GM19372 (cell line): Measurements from ENCODE around the gene CASP10.
A peak's percentile ranks its signal among the peaks of the same experiment; 100 is the strongest.
"Not testable (repeated sequence)": the region's sequence is repeated elsewhere in the genome, so short reads cannot be mapped to it uniquely, and the experiment has no call there.

Experiments
- ATAC-seq: cut with Tn5 transposase; IDR thresholded peaks from one replicate; pipeline ENCODE4 v1.9.1; 2021; ENCODE audit warnings: mild to moderate bottlenecking, low read depth, moderate library complexity; ENCODE audit not compliant: unreplicated experiment

Gene CASP10

GRCh38 chr2:201154615-201155399 lies 28.1 kb upstream of the CASP10 start:
- ATAC-seq: no peak

GRCh38 chr2:201156036-201156435 lies 26.9 kb upstream of the CASP10 start:
- no peak for ATAC-seq

GRCh38 chr2:201156640-201157039 lies 26.3 kb upstream of the CASP10 start:
- no peak for ATAC-seq

- ATAC-seq: peak; percentile 15
Observed at GRCh38 chr2:201157694-201158093, 25.2 kb upstream of the CASP10 start.

DNA sequence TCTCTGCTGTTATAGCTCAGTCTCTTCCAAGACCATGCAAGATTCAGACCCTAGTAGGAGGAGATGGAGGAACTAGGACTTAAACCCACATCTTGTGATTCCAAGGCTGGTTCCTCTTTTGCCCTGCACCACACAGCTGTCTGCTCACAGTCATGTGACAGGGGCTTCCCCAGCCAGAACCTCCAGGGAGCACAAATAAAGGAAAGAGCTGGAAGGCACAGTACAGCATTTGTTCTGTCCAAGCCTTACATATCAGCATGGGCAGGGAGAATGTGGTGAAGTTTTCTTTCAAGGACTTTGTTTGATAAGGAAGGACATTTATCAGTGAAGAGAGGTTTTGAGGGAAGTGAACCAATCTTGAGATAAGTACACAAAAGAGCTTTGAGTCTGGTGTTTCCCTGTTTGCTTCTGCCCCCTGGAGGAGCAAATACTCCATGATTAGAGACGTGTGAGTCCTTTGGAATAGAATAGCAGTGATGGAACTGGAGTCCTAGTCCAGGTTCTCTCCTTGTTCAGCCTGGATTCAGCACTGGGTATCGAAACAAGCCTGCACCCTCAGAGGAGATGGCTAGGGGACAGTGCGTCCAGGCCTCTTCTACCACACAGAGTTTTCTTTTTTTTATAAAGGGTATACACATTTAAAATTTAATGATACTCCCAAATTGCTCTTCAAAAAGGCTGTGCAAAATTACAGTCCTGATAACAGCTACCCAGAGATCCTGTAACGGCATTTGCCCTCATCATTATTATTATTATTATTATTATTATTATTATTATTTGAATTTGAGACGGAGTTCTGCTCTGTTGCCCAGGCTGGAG lies 24.6 kb upstream of the CASP10 start:
- ATAC-seq: peak; percentile 89

- no peak for ATAC-seq
Observed at GRCh38 chr2:201164166-201164565, 18.8 kb upstream of the CASP10 start.

- no peak for ATAC-seq
Observed at GRCh38 chr2:201167546-201167945, 15.4 kb upstream of the CASP10 start.

DNA sequence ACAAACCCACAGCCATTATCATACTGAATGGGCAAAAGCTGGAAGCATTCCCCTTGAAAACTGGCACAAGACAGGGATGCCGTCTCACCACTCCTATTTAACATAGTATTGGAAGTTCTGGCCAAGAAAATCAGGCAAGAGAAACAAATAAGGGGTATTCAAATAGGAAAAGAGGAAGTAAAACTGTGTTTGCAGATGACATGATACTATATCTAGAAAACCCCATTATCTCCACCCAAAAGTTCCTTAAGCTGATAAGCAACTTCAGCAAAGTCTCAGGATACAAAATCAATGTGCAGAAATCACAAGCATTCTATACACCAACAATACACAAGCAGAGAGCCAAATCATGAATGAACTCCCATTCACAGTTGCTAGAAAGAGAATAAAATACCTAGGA lies 14.4 kb upstream of the CASP10 start:
- ATAC-seq: not testable (repeated sequence)

DNA sequence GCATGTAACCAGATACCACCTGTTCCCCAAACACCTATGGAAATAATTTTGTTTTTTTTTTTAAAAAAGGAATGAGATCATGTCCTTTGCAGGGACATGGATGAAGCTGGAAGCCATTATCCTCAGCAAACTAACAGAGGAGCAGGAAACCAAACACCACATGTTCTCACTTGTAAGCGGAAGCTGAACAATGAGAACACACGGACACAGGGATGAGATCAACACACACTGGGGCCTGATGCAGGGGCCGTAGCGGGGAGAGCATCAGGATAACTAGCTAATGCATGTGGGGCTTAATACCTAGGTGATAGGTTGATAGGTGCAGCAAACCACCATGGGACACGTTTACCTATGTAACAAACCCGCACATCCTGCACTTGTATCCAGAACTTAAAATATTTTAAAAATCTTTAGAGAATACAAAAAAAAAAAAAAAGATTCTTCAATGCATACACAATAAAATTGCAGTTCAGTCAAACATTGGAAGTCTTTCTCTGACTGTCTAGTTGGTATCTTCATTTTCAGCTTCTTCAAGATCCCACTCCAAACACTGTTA lies 11.6 kb upstream of the CASP10 start:
- no peak for ATAC-seq

DNA sequence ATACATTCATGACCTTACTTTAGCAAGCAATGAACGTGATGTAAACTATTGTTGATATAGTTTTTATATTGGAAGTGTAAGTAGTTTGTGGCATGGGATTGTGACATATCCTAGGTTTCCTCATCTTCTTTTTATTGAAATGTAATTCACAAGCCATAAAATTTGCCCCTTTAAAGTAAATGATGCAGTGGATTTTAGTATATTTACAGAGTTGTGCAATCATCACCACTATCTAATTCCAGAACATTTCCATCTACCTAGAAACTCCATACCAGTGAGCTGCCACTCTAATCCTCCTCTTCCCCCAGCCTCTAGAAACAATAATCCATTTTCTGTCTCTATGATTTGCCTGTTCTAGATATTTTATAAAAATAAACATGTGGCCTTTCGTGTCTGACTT lies 10.7 kb upstream of the CASP10 start:
- no peak for ATAC-seq

DNA sequence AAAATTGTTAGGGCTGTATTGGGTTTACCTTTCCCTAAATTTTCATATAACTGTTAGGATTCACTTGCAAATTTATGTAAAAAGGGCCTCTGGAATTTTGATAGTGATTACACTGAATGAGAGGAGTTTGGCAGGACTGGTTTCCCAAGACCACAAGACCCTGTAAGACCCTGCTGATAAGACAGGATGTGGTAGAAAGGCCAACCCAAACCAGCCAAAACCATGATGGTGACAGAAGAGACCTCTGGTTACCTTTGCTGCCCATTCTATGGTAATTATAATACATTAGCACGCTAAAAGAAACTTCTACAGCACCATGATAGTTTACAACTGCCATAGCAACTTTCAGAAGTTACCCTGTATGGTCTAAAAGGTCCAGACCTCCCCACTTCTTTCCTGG lies 8.3 kb upstream of the CASP10 start:
- ATAC-seq: no peak

DNA sequence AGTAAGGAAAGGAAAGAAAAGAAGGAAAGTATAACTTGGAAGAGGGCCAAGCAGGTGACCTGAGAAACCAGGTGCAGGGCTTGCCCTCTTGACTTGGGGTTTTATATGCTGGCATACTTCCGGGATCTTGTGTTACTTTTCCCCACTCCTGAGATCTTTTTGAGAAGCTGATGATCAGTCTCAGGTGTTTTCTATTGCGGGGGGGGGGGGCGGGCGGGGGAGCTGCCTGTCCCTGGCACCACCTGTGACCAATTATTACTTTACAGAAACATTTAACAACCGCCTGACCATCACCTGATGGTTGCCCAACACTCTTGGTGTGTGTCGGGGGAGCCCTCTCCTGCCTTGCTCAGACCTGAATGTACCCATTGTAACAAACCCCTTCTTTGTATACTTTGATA lies 6.9 kb upstream of the CASP10 start:
- no peak for ATAC-seq

DNA sequence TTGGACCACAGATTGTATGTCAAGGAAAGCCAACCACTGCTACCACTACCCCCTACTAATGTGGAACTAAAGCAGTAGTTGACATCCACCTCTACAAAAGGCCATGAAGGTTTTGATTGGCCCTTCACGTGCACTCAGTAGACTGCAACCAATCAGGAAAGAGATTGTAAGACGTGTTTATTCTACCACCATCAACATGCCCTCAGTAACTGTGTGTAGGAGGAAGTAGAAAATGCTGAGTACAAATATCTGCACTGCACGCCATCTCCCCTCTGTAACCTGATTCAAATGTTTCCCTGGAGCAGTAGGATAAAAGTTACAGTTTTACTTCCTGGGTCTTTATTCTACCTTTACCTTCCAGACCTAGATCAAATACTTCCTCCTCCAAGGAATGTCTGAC lies 2.9 kb upstream of the CASP10 start:
- no peak for ATAC-seq

DNA sequence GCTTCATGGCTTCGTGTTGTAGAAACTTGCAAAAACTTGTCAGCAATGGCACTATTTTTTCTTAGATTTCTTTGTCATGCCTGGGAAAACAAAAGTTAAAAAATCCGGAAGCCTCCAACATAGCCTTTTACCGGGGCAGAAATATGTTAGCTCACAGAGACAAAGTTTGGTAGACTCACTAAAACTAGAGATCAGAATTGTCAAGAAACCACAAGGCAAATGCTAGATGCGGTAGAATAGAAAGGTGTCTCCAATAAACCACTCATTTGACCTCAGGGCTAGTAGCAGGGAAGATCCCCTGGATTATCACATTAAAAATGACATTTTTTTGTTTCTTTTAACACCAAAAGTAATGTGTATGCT lies 405 bp downstream of the CASP10 start:
- ATAC-seq: peak; percentile 15

GRCh38 chr2:201183835-201184234 lies 894 bp downstream of the CASP10 start:
- ATAC-seq: not testable (repeated sequence)

DNA sequence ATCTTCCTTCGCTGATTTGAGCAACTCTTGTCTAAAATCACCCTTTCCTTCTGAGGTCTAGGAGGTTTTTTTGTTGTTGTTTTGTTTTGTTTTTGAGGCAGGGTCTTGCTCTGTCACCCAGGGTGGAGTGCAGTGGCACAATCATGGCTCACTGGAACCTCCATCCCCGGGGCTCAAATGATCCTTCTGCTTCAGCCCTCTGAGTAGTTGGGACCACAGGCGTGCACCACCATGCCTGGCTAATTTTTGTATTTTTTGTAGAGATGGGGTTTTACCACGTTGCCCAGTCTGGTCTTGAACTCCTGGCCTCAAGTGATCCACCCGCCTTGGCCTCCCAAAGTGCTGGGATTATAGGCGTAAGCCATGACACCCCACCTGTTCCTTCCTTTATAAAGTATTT lies 1.3 kb downstream of the CASP10 start:
- ATAC-seq: not testable (repeated sequence)

DNA sequence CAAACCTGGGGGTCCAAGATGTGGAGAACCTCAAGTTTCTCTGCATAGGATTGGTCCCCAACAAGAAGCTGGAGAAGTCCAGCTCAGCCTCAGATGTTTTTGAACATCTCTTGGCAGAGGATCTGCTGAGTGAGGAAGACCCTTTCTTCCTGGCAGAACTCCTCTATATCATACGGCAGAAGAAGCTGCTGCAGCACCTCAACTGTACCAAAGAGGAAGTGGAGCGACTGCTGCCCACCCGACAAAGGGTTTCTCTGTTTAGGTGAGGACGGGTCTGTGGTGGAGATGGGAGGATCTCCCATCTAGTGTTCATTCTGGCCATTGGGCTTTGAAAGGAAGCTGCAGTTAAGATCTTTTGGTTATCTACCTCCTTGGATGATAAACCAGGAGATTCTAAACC lies 2.9 kb downstream of the CASP10 start:
- ATAC-seq: no peak

- ATAC-seq: no peak
Observed at GRCh38 chr2:201186982-201187381, 4.0 kb downstream of the CASP10 start.

DNA sequence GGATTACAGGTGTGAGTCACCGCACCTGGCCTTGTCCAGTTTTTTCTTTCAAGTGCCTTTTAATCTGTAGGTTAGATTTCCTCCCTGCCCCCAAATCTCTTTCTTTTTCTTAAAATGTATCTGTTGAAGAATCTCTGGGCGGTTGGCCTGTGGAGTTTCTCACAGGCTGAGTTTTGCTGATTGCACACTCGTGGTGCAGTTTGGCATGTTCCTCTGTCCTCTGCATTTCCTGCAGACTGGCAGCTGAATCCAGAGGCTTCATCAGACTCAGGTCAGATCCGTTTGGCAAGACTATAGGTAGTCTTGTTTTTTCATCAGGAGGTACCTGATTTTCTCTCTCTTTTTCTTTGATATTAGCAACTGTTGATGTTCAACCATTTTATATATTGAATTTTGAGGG lies 5.5 kb downstream of the CASP10 start:
- no peak for ATAC-seq

GRCh38 chr2:201191132-201191875 lies 8.4 kb downstream of the CASP10 start:
- no peak for ATAC-seq

GRCh38 chr2:201194097-201194496 lies 11.2 kb downstream of the CASP10 start:
- ATAC-seq: peak; percentile 99
